DOHH2 (cell line): Measurements from ENCODE around the gene HNRNPU.

Experiments
- EZH2phosphoT487 ChIP-seq: fragments of 200-600 bp; sonication (generic); IDR thresholded peaks from 2 replicates; pipeline ENCODE4 v1.6.1; 2017; ENCODE audit warnings: borderline replicate concordance, mild to moderate bottlenecking, antibody characterized with exemption, low read length, moderate library complexity, mixed read lengths
- TF ChIP-seq, protein P1 (sequence below): fragments of 200-600 bp; sonication (generic); IDR thresholded peaks from one replicate; pipeline ENCODE4 v1.5.1; 2014; ENCODE audit warnings: antibody characterized with exemption, mild to moderate bottlenecking, low read depth, low read length; ENCODE audit not compliant: poor library complexity, severe bottlenecking

DNA sequence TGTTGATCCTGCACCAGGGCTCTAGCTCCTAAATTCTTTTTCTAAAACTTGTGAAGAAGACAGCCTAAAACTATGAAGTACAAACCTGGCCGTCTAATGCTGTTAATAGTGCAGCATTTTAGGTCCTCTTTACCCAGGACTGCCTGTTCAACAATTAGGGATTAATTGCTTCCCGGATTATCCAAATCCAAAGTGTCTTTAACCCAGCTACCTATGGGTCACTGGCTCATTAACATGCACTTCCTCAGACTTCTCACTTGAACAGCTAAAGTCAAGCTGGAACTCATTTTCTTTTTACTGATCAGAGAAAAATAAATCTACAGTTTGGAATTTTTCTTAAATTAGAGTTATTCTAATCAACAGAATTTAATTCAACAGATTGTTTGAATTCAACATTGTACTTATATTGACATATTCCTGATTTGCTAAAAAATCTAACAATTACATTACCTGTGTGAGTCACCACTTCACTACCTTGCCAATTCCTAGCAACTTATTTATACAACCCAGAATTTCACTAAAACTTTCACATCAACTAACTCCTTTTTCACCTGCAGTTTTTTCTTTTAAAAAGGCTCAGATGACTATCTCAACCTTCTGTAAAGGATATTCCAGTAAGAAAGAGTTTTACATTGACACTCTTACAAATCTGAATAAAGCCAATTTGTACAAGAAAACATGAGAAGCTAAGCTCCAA, 3.3 kb downstream of the HNRNPU start:
- TF ChIP-seq, protein P1, sequence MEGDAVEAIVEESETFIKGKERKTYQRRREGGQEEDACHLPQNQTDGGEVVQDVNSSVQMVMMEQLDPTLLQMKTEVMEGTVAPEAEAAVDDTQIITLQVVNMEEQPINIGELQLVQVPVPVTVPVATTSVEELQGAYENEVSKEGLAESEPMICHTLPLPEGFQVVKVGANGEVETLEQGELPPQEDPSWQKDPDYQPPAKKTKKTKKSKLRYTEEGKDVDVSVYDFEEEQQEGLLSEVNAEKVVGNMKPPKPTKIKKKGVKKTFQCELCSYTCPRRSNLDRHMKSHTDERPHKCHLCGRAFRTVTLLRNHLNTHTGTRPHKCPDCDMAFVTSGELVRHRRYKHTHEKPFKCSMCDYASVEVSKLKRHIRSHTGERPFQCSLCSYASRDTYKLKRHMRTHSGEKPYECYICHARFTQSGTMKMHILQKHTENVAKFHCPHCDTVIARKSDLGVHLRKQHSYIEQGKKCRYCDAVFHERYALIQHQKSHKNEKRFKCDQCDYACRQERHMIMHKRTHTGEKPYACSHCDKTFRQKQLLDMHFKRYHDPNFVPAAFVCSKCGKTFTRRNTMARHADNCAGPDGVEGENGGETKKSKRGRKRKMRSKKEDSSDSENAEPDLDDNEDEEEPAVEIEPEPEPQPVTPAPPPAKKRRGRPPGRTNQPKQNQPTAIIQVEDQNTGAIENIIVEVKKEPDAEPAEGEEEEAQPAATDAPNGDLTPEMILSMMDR, result no peak
- no peak for TF ChIP-seq EZH2phosphoT487
